ENCODE data around the gene TNFRSF4.

The TNFRSF4 gene

GRCh38 chr1:1259119-1259488, 45.2 kb upstream of the TNFRSF4 start:
- TF ChIP-seq CTCF (IDR thresholded peaks at IDR 0.05) = no peak
- Histone ChIP-seq H3K4me3 (no peak overlapping the region), H3K27ac (no peak overlapping the region)
- DNase-seq (ENCODE audit: low spot score) = no peak

- DNase-seq (ENCODE audit: low spot score) = no peak
- no peak overlapping the region for H3K4me3 ChIP-seq
- H3K27ac ChIP-seq = no peak overlapping the region
- TF ChIP-seq CTCF (IDR thresholded peaks at IDR 0.05) = no peak
These were observed 43.3 kb upstream of the TNFRSF4 start for GRCh38 chr1:1256956-1257871.

GRCh38 chr1:1255611-1256010, 41.7 kb upstream of the TNFRSF4 start:
- no peak for DNase-seq (ENCODE audit: low spot score)
- H3K27ac ChIP-seq = no peak overlapping the region
- no peak for TF ChIP-seq CTCF (IDR thresholded peaks at IDR 0.05)
- no peak overlapping the region for H3K4me3 ChIP-seq

- no peak for DNase-seq (ENCODE audit: low spot score)
- no peak for TF ChIP-seq CTCF (IDR thresholded peaks at IDR 0.05)
- no peak overlapping the region for H3K27ac ChIP-seq
- no peak overlapping the region for H3K4me3 ChIP-seq
These were observed 41.1 kb upstream of the TNFRSF4 start for GRCh38 chr1:1255078-1255477.

DNA sequence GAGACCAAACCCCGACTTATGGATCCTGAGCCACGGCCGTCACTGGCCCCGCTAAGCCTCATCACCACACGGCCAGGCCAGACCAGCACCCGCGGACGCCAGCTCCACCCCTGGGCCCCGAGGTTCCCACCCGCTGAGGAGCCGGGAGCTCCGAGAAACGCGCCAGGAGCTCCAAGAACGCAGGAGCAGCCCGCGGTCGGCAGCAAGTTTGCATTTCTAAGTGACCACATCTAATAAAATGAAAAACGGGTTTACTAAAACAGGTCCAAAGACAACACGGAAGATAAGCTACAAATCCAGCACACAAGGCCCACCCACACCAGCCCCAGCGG, 40.7 kb upstream of the TNFRSF4 start:
- DNase-seq (ENCODE audit: low spot score) = no peak
- Histone ChIP-seq H3K27ac (no peak overlapping the region), H3K4me3 (no peak overlapping the region)
- no peak for TF ChIP-seq CTCF (IDR thresholded peaks at IDR 0.05)

GRCh38 chr1:1253972-1254666, 40.2 kb upstream of the TNFRSF4 start:
- DNase-seq (ENCODE audit: low spot score) = no peak

More at GRCh38 chr1:1253972-1254666, 40.2 kb upstream of the TNFRSF4 start:
- TF ChIP-seq CTCF (IDR thresholded peaks at IDR 0.05) = no peak
- Histone ChIP-seq H3K27ac (no peak overlapping the region), H3K4me3 (no peak overlapping the region)
